Mesothelial cell of epicardium (in vitro differentiated cells): ENCODE data around the gene PER1. TPM values are rescaled to one million over a fixed set of nuclear protein-coding genes. Genes with fewer than 3 reads are reported as not detected.

Experiments used
- DNase-seq, 2 experiments: peaks; one replicate each; pipeline ENCODE4 v3.0.0; 2021; ENCODE audit warnings: low spot score in 2 of 2; ENCODE audit not compliant: unreplicated experiment in 2 of 2
- H3K27ac Mint-ChIP-seq: 2 replicates; pipeline ENCODE4 v1.8.0; 2021; ENCODE audit warnings: mixed read lengths
- H3K27me3 Mint-ChIP-seq: 2 replicates; pipeline ENCODE4 v1.8.0; 2021; ENCODE audit warnings: low read depth, mixed read lengths
- H3K36me3 Mint-ChIP-seq: 2 replicates; pipeline ENCODE4 v1.8.0; 2021; ENCODE audit warnings: mixed read lengths
- H3K4me1 Mint-ChIP-seq: 2 replicates; pipeline ENCODE4 v1.8.0; 2021; ENCODE audit warnings: mixed read lengths
- H3K4me3 Mint-ChIP-seq: 2 replicates; pipeline ENCODE4 v1.8.0; 2021; ENCODE audit warnings: mild to moderate bottlenecking, moderate library complexity, mixed read lengths
- H3K9me3 Mint-ChIP-seq: 2 replicates; pipeline ENCODE4 v1.8.0; 2021; ENCODE audit warnings: mixed read lengths
- total RNA-seq: library from RNA; stranded (reverse); gene quantifications from 3 replicates; pipeline ENCODE4 v1.2.1, GENCODE V29; 2021
- TF ChIP-seq, protein P1 (sequence below): fragments of 200-600 bp; sonication (generic); IDR thresholded peaks from one replicate; pipeline ENCODE4 v1.5.0; 2021; ENCODE audit warnings: antibody characterized with exemption; ENCODE audit not compliant: unreplicated experiment

The PER1 gene
- total RNA-seq, 1 donor from 2014 or later = 70.2 TPM

- no peak for DNase-seq
- Mint-ChIP-seq H3K36me3 (no peaks in the 10 kb centered on the region), H3K9me3 (no peaks in the 10 kb centered on the region), H3K27me3 (no peaks in the 10 kb centered on the region), H3K27ac (no peak overlapping the region), H3K4me3 (no peak overlapping the region), H3K4me1 (peaks cover 31% of the 10 kb centered on the region)
- TF ChIP-seq, protein P1, sequence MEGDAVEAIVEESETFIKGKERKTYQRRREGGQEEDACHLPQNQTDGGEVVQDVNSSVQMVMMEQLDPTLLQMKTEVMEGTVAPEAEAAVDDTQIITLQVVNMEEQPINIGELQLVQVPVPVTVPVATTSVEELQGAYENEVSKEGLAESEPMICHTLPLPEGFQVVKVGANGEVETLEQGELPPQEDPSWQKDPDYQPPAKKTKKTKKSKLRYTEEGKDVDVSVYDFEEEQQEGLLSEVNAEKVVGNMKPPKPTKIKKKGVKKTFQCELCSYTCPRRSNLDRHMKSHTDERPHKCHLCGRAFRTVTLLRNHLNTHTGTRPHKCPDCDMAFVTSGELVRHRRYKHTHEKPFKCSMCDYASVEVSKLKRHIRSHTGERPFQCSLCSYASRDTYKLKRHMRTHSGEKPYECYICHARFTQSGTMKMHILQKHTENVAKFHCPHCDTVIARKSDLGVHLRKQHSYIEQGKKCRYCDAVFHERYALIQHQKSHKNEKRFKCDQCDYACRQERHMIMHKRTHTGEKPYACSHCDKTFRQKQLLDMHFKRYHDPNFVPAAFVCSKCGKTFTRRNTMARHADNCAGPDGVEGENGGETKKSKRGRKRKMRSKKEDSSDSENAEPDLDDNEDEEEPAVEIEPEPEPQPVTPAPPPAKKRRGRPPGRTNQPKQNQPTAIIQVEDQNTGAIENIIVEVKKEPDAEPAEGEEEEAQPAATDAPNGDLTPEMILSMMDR = no peak
These were observed 3.7 kb upstream of the PER1 start for GRCh38 chr17:8155996-8156245.

- TF ChIP-seq, protein P1 = no peak
These were observed 3.2 kb upstream of the PER1 start for GRCh38 chr17:8155231-8155995.

DNA sequence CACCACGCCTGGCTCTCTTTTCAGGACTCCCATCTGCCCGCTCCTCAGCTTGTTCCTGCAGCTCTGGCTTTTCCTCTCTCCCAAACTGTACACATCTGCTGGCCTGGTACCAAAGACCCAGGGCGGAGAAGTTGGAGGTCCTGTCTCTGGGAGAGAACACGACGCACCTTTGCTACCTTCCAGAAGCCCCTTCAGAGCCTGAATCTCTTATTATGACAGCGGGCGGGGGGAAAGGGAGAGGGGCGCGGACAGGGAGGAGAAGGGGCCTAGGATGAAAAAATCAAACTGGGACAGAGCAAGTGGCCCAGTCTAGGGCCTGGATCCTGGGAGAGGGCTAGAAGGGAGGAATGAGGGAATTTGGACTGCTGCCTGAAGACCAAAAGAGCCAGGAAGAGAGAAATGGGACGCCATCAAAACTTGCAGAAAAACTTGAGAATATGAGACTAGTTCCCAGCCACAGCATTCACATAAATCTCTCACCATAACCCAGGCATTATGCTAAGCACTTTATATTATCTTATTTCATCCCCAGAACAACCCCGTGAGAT is 2.5 kb upstream of the PER1 start:
- Mint-ChIP-seq H3K9me3 (no peaks in the 10 kb centered on the region), H3K27me3 (no peaks in the 10 kb centered on the region), H3K27ac (no peak overlapping the region), H3K4me1 (peaks cover 25% of the 10 kb centered on the region), H3K4me3 (no peak overlapping the region), H3K36me3 (no peaks in the 10 kb centered on the region)
- TF ChIP-seq, protein P1 = no peak
- no peak for DNase-seq

More at GRCh38 chr17:8155231-8155995, 3.2 kb upstream of the PER1 start:
- Mint-ChIP-seq H3K36me3 (no peaks in the 10 kb centered on the region), H3K9me3 (no peaks in the 10 kb centered on the region), H3K27me3 (no peaks in the 10 kb centered on the region), H3K27ac (no peak overlapping the region), H3K4me3 (no peak overlapping the region), H3K4me1 (peaks cover 26% of the 10 kb centered on the region)
- no peak for DNase-seq

GRCh38 chr17:8153957-8154607 is 1.9 kb upstream of the PER1 start:
- no peak overlapping the region for H3K27ac Mint-ChIP-seq
- H3K9me3 Mint-ChIP-seq = no peaks in the 10 kb centered on the region
- H3K4me3 Mint-ChIP-seq = no peak overlapping the region

GRCh38 chr17:8153525-8153956 is 1.3 kb upstream of the PER1 start:
- H3K27ac Mint-ChIP-seq = no peak overlapping the region
- peak overlapping the region; percentile 91 for H3K4me3 Mint-ChIP-seq
- H3K9me3 Mint-ChIP-seq = no peaks in the 10 kb centered on the region
- H3K27me3 Mint-ChIP-seq = no peaks in the 10 kb centered on the region
- no peak for DNase-seq
- peaks cover 3% of the 10 kb centered on the region for H3K36me3 Mint-ChIP-seq
- peaks cover 23% of the 10 kb centered on the region for H3K4me1 Mint-ChIP-seq
- TF ChIP-seq, protein P1 = no peak

More at GRCh38 chr17:8153957-8154607, 1.9 kb upstream of the PER1 start:
- Mint-ChIP-seq H3K4me1 (peaks cover 25% of the 10 kb centered on the region), H3K27me3 (no peaks in the 10 kb centered on the region), H3K36me3 (peaks cover 3% of the 10 kb centered on the region)
- TF ChIP-seq, protein P1 = no peak
- peak; percentile 97 to 99 for DNase-seq
